Activated T-helper 9 cell treated with anti-CD3 and anti-CD28 coated beads, Interleukin-2, amount 50 U/mL, for 16 hours (primary cell): ENCODE measurements around the gene HOXC10.

Experiments used
- DNase-seq: peaks from one replicate; pipeline ENCODE4 v3.0.0-alpha.2; 2020; ENCODE audit warnings: low read depth

The HOXC10 gene

DNA sequence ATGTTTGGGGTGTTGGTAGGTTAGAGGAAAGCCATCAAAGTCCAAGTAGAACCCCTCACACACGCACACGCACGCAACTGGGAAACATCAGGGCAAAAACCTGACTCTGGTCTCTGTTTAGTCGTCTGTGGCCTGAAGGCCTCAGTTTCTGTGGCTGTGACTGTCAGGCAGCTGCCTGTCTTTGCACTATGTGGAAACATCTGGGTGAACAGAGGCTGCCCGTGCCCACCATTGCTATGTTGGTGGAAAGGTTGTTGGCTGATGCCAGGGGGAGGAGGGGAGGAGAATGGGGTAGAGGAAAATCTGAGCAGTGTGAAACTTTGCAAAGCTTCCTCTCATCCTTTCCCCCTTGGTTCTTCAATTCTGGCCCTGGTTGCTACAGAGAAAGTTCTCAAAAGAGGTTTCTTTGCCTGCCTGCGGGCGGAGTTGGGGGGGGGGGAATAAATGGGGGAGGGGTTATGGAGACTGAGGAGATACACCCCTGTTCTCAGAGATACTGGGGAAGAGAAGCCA lies 7.5 kb downstream of the HOXC10 start:
- DNase-seq: no peak

DNA sequence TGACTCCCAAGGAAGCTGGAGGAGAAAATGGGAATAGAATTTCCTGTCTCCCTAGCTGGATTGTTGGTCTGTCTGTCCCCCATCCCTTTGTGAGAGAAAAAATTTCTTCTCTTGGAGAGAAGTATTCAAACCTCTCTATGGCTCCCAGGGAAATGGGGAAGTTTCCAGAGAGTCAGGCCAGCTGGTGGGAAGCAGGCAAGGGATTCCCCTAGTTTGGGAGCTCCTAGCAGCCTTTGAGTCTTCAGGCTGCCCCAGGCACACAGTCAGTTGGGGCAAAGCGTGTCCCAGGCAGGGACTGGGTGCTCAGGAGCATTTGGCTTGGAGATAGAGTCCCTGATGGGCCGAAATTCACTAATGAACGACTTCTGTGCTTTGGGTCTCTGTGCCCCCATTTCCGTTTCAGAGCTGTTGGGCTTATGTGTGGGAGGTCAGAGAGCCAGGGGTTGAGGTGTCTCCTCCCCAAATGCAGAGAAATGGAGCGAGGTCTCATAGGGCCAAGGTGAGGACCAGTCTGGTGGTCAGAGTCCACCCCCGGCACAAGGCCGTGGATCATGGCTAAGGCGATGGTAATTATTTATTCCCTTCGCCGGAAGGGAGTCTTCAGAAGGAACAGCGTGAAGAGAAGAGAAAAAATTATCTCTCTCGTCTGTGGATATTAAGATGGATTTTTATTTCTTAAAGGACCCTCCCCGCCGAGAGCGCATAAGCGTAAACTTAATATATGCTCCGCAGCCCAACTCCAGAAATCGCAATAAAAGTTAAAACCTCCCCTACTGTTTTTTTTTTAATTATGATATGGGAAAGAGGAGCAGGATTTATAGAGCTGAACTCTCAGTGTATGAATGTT lies 8.4 kb downstream of the HOXC10 start:
- no peak for DNase-seq

DNA sequence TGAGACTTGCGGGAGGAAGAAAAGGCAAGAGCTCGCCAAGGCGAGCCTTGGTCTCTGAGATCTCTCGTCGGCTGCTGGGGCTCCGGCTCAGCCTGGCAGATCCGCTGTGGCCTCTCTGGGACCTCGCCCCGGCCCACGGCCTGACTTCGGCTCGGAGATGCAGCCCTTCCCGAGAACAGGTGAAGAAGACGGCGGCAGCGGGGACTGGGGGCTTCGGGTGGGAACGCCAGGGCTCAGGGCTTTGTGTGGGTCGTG lies 9.0 kb downstream of the HOXC10 start:
- no peak for DNase-seq

DNA sequence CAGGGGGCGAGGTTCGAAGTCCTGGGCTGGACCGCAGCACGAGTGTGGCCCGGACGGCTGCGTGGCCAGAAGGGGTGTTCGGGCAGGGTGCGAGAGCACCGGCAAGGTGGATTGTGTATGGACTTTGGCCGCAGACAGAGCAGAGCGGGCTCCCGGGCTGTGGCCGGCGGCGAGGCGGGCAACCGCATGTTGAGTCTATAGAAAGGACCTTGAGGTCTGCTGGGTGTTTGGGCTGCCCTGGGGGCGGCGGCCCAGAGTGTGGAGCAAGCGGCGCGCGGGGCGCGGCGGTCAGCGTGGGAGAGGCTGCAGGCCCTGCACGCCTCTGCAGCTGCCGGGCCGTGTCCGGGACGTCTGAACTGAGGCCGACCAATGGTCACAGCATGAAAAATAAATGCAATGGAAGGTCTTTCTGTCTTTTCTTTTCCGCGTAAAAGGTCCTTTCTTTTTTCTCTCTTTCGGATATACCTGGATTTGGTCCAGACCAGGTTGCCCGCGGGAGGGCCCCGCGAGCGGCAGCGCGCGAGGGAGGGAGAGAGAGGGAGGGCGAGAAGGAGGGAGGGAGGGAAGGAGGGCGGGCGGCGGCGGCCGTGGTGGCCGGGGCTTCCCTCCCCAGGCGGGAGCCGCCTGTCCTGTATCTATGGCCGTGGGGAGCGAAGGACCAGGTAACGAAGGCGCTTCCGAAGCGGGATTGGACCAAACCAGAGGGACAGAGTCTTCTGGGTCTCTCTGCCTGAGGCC lies 9.5 kb downstream of the HOXC10 start:
- no peak for DNase-seq

DNA sequence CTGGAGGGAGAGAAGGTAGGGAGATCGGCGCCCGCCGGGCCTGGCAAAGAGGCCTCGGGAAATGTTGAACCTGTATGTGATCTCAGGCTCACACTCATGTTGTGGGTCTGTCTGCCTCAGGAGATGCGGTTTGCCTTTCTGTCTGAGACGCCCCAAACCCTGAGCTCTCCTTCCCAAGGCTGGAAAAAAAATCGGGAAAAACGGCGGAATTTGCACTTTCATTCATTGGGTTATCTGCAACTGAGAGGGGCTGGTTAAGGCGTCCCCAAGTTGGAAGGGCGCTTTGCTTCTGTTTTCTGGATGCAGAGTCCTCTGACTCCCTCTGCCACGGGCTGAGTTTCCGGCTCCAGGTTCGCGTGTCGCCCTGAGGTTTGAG lies 10.0 kb downstream of the HOXC10 start:
- DNase-seq: no peak

DNA sequence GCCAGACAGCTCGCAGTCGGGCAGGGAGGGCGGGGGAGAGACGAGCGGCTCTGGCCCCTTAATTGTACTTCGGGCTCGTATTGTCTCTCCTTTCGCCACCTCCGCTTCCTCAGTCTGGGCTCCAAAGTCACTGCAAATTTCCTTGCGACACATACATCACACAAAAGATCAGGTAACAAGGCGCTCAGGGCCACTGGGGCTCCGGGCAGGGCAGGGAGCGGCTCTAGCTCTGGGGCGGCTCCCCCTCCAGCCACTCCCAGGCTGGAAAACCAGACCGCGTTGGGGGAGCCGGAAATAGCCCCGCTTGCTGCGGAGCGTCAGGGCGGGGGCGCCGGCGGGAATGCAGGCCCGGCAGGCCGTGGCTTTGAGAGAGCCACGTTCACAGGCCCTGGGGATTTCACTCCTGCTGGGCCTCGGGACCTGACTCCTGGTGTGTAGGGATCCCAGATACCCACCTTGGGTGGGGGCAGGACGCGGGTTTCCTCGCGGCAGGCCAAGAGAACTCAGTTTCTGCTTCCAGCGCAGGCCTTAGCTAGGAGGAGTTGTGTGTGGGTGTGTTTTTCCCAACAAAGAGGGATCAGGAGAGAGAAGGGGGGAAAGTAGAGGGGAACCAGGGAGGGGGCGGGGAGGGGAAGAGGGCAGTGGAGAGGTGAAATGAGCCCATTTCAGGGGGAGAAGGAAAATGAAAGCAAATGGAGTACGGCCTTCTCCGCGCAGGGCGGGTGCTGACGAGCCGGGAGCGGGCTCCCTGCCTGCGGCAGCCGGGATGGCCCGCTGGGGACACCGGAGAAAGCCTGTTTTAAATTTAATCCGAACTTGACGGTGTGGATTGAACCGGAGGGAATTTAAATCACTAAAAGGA lies 10.7 kb downstream of the HOXC10 start:
- no peak for DNase-seq

DNA sequence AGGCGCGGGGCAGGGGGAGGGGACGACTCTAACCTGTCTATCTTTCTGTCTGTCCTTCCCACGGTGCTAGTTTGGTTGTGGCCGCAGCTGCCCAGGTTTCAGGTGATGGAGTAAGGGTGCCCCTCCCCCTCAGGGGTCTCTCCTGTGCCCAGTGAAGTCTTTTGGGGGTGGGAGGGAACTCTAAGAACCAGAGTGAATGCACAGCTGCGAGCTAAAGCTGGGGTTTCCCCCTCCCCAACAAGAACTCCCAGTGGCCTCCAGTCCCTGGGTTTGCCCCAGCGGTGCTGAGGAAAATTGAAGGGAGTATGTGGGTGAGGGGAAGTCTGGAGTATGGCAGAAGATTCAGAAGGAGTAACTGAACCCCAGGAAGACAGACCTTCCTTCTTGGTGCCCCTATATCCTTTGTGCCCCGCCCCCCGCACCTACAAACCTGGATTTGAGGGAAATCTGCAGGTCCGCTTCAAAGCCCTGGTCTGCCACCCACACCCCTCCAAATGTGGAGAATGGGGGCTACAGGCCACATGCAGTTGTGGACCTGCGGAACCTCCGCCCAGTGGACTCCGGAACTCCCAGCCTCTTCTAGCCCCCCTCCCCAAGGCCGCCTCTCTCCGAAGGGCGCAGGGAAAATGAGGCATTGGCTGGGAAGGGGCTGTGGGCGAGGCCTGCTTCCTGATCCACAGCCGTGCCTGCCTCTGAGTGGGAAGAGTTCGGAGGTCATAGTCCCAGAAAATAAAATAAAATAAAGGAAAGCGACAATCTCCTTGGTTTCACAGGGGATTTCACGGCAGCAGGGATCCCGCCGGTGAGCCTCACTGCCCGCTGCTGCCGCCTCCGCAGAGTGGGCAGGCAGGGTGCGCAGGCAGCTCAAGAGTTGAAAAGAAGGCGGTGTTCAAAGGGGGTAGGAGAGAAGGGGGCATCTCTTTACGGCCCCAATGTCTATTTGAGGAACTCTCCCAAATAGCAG lies 11.6 kb downstream of the HOXC10 start:
- no peak for DNase-seq

DNA sequence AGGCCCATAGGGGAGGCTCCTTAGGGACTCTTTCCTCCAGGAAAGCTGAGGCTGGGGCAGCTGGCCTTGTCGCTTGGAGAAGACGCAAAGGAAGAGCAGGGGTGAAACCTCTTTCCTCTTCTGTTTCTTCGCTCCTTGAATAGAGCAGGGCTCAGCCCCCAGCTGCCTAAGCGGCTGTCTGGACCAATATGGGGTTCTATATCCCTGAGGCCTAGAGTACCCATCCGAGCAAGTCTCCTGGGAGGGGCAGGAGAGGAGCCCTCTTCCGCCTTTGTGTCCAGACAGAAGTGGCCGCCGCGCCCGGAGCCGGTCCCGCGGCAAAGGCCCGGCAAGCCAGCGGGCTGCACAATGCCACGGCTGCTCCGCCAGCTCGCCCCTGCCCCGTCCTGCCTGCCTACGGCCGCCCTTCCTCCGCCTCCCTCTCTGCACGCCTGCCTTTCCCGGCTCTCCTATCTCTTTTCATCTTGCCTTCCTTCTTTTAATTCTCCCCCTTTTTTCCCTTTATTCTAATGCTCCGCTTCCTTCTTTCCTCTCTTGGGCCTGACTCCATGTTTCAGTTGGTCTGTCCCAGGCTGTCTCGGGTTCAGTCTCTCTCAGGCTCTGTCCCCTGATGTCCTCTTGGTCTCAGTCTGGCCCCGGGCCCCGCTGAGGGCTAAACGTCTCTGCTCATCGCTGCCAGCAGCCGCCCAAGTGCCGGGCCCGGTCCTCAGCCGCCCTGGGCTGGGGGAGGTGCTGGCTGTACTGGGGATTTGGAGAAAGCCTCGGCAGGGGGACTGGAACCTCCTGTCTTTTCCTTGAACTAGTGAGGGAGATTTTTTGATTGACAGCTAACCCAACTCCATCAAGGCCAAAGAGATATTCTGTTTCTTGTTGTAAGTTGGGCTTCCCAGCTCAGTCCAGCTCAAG lies 12.5 kb downstream of the HOXC10 start:
- no peak for DNase-seq

DNA sequence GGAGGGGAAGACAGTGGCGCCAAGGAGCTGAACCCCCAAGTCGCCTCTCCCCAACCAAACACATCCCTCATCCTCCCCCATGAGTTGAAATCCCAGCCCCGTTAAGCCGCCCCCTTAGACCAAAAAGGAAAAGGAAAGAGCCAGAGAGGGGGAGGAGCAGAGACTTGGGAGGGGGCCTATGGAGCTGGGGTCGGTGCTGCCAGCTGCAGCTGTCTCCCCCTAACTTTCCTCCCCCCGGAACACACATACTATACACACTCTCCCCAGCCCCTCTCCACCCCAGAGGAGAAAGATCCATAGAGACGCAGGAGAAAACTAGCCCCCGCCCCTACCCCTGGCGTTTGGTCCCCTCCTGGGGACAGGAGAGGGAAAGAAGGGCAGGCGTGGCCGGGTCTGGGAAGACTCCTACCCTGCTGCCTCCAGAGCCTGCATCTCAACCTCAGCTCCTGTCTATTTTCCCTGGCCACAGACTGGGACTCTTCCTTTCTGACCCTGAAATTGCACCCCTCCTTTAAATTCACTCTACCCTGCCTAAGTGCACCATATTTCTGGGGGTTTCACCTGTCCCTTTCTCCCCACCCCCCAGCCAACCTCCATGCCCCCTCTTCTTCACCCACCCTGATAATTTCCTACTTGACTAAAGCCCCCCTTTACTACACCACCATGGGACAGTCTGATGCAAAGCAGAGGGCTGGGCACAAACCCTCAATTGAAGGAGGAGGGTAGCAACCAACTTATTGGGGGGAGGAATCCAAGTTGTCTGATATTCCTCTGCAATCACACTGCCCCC lies 13.4 kb downstream of the HOXC10 start:
- DNase-seq: no peak

DNA sequence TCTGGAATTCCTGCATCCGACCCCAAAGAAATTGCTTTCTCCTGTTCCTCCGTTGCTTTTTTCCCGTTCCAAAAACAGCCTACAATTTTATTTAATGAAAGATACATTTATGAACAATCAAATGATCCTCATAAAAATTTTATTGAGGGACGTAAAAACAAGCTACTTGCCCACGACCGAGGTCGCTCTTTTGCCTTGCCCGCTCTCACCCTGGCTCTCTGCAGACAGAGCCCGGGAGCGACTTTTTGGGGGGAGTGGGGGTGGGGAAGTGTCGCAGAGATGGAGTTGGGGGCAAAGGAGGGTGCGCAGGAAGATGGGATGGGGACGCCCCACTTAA lies 13.9 kb downstream of the HOXC10 start:
- DNase-seq: no peak

DNA sequence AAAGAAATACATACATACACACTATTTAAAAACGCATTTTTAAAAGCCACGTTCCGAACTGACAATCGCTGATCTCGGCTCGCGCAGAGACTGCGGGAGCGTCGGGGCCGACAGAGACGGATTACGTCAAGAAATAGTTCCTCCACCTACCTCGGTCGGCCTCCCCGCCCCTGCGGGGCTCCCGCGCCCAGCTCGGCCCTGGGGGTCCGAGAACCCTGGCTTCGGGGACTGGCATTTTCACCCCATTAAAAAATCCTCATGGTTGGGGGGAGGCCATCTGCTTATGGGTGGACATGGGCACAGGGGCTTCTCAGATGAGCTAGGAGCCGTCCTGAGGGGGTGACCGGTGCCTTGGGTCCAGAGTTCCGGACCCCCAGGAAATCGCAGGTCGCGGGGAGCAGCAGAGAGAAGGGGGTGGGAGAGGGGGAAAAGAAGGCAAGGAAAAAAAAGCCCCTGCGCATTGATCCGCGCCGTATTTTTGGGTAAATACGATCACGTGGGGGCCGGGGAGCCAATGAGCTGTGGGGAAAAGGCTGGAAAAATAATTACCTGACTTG lies 14.7 kb downstream of the HOXC10 start:
- no peak for DNase-seq

DNA sequence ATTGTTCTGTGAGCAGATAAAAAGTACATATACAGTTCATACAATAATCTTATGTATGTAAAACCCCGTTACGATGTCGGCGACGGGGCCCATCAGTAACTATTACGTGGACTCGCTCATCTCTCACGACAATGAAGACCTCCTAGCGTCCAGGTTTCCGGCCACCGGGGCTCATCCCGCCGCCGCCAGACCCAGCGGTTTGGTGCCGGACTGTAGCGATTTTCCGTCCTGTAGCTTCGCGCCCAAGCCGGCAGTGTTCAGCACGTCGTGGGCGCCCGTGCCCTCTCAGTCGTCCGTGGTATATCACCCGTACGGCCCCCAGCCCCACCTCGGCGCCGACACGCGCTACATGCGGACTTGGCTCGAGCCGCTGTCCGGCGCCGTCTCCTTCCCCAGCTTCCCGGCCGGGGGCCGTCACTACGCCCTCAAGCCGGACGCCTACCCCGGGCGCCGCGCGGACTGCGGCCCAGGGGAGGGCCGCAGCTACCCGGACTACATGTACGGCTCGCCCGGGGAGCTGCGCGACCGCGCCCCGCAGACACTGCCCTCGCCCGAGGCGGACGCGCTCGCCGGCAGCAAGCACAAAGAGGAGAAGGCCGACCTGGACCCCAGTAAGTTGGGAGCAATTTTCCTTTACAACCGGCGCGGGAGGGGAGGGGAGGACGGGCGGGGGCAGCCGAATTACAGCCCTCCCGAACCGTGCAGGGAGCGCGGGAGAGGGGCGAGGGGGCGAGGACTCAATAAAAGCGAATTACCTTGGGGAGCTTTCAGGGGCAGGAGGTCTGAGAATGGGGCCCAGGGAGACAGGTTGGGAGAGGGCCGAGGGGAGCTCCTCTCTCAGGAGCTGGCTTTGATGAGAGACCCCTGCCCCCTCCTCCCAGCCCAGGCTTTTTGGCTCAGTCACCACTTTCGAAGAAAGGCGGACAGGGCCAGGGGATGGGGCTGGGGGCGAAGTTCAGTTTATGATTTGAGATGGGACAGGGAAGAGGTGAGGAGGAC lies 15.5 kb downstream of the HOXC10 start, which contains the start of gene HOXC9:
TSS of gene HOXC9 (plus strand) at position 46 of the 999 bp plus-strand sequence. CDS start at position 74, 28 bp downstream.
- DNase-seq: no peak

DNA sequence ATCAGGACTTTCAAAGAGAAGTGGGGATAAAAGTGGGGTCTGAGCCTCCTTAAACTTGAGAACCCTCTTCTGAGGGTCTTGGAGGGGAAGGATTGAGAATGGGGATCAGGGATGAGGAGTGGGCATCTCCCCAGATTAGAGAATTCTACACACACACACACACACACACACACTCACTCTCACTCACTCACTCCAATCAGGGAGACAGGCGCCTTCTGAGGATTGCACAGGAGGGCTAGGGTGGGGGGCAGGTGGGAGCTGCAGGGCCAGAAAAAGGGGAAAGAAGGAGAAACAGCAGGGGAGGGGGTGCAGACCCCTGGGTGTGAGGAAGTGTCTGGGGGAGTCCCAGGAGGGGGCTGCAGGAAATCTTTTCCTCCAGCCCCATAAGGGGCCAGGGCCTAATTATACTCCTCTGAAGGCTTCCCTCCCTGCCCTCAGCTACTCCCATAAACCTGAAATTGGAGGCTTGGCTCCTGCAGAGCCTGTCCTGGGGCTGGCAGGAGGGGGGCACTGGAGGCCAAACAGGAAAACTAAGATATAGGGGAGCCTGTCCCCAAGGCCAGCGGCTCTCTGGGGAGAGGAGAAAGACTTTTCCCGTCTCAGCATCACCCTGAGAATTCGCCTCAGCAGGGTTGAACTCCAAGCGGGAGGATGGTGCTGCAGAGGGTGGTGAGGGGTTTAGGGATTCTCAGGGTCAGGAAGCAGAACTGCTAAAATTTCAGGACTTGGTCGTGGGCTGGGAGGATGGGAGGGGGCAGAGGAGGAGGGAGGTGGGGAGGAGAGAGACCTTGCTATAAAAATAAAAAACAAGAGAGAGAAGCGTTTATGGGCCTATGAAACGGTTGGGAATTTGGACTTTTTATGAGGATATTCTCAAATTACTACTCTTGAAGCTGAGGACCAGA lies 16.6 kb downstream of the HOXC10 start:
- no peak for DNase-seq

DNA sequence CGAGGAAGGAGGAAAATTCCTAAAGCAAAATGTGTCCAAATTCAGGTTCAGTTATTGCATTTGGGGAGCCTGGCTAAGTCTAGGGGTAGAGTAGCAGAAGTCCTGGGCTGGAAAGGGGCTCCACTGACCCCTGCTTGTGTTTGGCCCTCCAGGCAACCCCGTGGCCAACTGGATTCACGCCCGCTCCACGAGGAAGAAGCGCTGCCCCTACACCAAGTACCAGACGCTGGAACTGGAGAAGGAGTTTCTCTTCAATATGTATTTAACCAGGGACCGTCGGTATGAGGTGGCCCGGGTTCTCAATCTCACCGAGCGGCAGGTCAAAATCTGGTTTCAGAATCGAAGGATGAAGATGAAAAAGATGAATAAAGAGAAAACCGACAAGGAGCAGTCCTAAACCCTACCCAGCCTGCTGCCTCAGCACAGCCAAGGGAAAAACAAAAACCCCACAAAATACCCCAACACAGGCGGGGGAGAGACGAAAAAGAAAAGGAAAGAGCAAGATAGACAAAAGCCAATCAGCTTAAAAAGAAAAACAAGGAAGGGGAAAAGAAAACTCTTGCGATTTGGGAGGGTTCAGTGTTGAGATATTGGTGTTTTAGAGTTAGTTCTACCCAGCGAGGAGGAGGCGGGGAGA lies 17.4 kb downstream of the HOXC10 start:
- no peak for DNase-seq

DNA sequence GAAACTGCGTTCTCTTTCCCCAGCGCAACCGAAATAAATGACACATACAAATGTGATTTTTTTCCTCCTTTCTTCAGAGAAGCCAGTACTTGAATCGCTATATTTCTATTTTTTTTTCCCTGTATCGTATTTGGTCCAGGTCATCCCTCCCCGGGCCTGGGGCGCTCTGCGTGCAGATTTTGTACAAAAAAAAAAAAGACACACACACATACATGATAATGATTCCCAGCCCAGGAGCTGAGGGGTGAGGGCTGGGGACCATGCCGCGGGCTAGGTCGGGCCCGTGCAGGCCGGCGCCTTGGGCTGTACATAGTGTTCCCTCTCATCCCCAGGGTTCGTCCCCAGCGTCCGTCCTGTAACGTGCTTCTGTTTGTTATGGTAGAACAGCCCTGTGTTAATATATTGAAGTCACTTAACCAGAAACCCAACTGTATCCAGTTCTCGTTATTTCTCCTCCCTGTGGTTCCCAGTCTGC lies 18.0 kb downstream of the HOXC10 start:
- DNase-seq: no peak

DNA sequence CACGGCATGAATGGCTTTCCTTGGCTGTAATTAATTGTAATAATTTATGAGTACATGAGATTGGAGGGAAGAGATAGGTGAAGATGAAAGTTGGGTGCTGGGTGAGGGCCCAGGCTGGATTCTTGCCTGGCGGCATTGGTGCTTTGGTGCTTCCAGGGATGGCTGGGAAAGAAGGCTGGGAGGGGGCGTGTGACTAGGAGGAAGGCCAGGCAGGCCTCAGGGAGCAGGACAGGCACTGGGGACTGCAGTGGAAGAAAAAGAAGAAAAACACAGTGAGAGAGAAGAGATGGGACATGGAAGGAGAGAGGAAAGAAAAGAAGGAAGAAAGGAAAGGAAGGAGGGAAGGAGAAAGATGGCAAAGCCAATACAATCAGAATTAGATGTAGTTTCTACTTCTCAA lies 18.7 kb downstream of the HOXC10 start:
- no peak for DNase-seq
